Measurements from ENCODE around the gene JTB. TPM values are rescaled to one million over a fixed set of nuclear protein-coding genes. Genes with fewer than 3 reads are reported as not detected.
"Not testable (repeated sequence)": the region's sequence is repeated elsewhere in the genome, so short reads cannot be mapped to it uniquely, and the experiment has no call there.

JTB gene
- total and polyA plus RNA-seq, 12 donors, result 49.4 to 225 (median 66.1) TPM

GRCh38 chr1:153985341-153985912 lies 8.0 kb upstream of the JTB start:
- Histone ChIP-seq H3K36me3 (peaks cover 0 to 33% (median 0%) of the 10 kb centered on the region in 9 donors), H3K4me3 (peak overlapping the region; percentile 53 to 74 (median 68)), H3K4me1 (peaks cover 8 to 49% (median 24%) of the 10 kb centered on the region in 9 donors), H3K27ac (peak overlapping the region; percentile 38 to 91 (median 88)), H3K9me3 (no peaks in the 10 kb centered on the region), H3K27me3 (no peaks in the 10 kb centered on the region)
- 16 to 17% methylated on average over 7 of the region's 7 CpGs for WGBS, 2 donors
- intact Hi-C loops (cut with DNase I), result loop anchor here in 9 of 10 donors (5.0 to 10.0 kb wide), 6 partner anchors 188 to 478 kb away; partner anchors contain the start of genes NPR1 (in 6 of the 9) and ILF2 (in 3 of the 9)
- ATAC-seq (peak in 5 of 8 donors; percentile 2 to 55 (median 4)), DNase-seq (no peak)
- no peak for TF ChIP-seq CTCF (IDR thresholded peaks at IDR 0.05)

GRCh38 chr1:153984123-153984894 lies 6.8 kb upstream of the JTB start:
- WGBS, 2 donors, result 60 to 62% methylated on average over 6 of the region's 6 CpGs
- Histone ChIP-seq H3K9me3 (no peaks in the 10 kb centered on the region), H3K36me3 (peaks cover 0 to 39% (median 0%) of the 10 kb centered on the region in 9 donors), H3K27ac (peak overlapping the region in 7 of 10 donors; percentile 74 to 91 (median 89)), H3K27me3 (no peaks in the 10 kb centered on the region), H3K4me1 (peaks cover 8 to 43% (median 19%) of the 10 kb centered on the region in 9 donors), H3K4me3 (peak overlapping the region in 5 of 10 donors; percentile 53 to 71 (median 64))
- DNase-seq (no peak), ATAC-seq (no peak)
- TF ChIP-seq CTCF (IDR thresholded peaks at IDR 0.05), result no peak
- intact Hi-C loops (cut with DNase I), result loop anchor here in 4 of 10 donors (5.0 to 10.0 kb wide), 4 partner anchors 62 to 310 kb away; partner anchors contain the start of genes ILF2 (in 2 of the 4), NPR1 (in 2 of the 4) and GATAD2B (in 1 of the 4)

GRCh38 chr1:153981735-153982134 lies 4.3 kb upstream of the JTB start:
- not testable (repeated sequence) for H3K27me3 ChIP-seq, H3K4me3 ChIP-seq, H3K9me3 ChIP-seq, ATAC-seq, DNase-seq
- peaks cover 8 to 51% (median 25%) of the 10 kb centered on the region in 9 donors for H3K4me1 ChIP-seq
- 79 to 86% methylated on average over 2 of the region's 2 CpGs for WGBS, 2 donors
- peaks cover 0 to 45% (median 0%) of the 10 kb centered on the region in 9 donors for H3K36me3 ChIP-seq
- H3K27ac ChIP-seq, result peak overlapping the region in 4 of 10 donors; percentile 41 to 65 (median 50)
- intact Hi-C loops (cut with DNase I), result loop anchor here in 4 of 10 donors (5.0 to 10.0 kb wide), 4 partner anchors 59 to 307 kb away; partner anchors contain the start of genes ILF2 (in 2 of the 4), NPR1 (in 2 of the 4) and GATAD2B (in 1 of the 4)

- DNase-seq; H3K9me3 ChIP-seq; H3K27me3 ChIP-seq; ATAC-seq; H3K4me3 ChIP-seq; intact Hi-C loops (cut with DNase I): not testable (repeated sequence)
- 92 to 94% methylated on average over 12 of the region's 12 CpGs for whole genome bisulfite sequencing, 2 donors
- H3K4me1 ChIP-seq, result peaks cover 7 to 51% (median 19%) of the 10 kb centered on the region in 9 donors
- H3K36me3 ChIP-seq, result peaks cover 0 to 70% (median 17%) of the 10 kb centered on the region in 9 donors
- peak overlapping the region in 2 of 10 donors; percentile 97 to 98 for H3K27ac ChIP-seq
These were observed 1.6 kb upstream of the JTB start for GRCh38 chr1:153979091-153979490.

- peak overlapping the region in 9 of 10 donors; percentile 78 to 99 (median 95) for H3K4me3 ChIP-seq
- peak overlapping the region in 9 of 10 donors; percentile 90 to 98 (median 97) for H3K27ac ChIP-seq
- DNase-seq (no peak), ATAC-seq (no peak)
- 73 to 78% methylated on average over 9 of the region's 9 CpGs for WGBS, 2 donors
- no peaks in the 10 kb centered on the region for H3K9me3 ChIP-seq
- H3K27me3 ChIP-seq, result no peaks in the 10 kb centered on the region
- peaks cover 0 to 71% (median 24%) of the 10 kb centered on the region in 9 donors for H3K36me3 ChIP-seq
- intact Hi-C loops (cut with DNase I), result no loop called here
- H3K4me1 ChIP-seq, result peaks cover 7 to 47% (median 19%) of the 10 kb centered on the region in 9 donors
- TF ChIP-seq CTCF (IDR thresholded peaks at IDR 0.05), result no peak
These were observed 918 bp upstream of the JTB start for GRCh38 chr1:153978274-153978909.
